ENCODE measurements around the gene CDC42. TPM values are rescaled to one million over a fixed set of nuclear protein-coding genes. Genes with fewer than 3 reads are reported as not detected.

Gene CDC42
- total and polyA plus RNA-seq, 10 of the 15 experiments (the other 5 are each of a cell fraction or from before 2014, with no cell fraction given): 184 to 479 (median 326) TPM

- DNase-seq (ENCODE audit: low read depth, low spot score) (no peak), ATAC-seq (no peak), FAIRE-seq (no peak)
- Histone ChIP-seq H3K36me3 (ENCODE audit: control insufficient read depth in 2 of 2, insufficient read depth in 2 of 2, low read length in 1 of 2) (peaks cover 11 to 22% of the 10 kb centered on the region in 2 experiments; a peak in 3 of 4 replicates), H3K9ac (ENCODE audit: control insufficient read depth, insufficient read depth, low read length) (no peak overlapping the region), H3K27ac (ENCODE audit: control insufficient read depth, insufficient read depth) (no peak overlapping the region), H3K4me1 (ENCODE audit: control insufficient read depth, insufficient read depth, low read length) (peaks cover 12% of the 10 kb centered on the region), H3K4me2 (ENCODE audit: control insufficient read depth, insufficient read depth) (no peak overlapping the region), H3K9me3 (replicated peaks; ENCODE audit: control insufficient read depth, insufficient read depth, low read length) (no peaks in the 10 kb centered on the region), H3K27me3 (replicated peaks in 1 of 2; ENCODE audit: control insufficient read depth in 2 of 2, insufficient read depth in 2 of 2, low read length in 1 of 2) (no peaks in the 10 kb centered on the region), H2AFZ (ENCODE audit: control insufficient read depth, low read depth, low read length) (no peak overlapping the region), H4K20me1 (ENCODE audit: control insufficient read depth, insufficient read depth) (no peaks in the 10 kb centered on the region; the same call in 1 of the 2 replicates), H3K4me3 (no peak overlapping the region), H3K79me2 (ENCODE audit: control insufficient read depth, insufficient read depth, low read length) (peaks cover 5% of the 10 kb centered on the region)
- intact Hi-C loops (cut with micrococcal nuclease; ENCODE audit: unreplicated experiment): no loop called here
- ChIA-PET SMC1A (ENCODE audit: uncharacterized antibody, unreplicated experiment) (interaction anchor here (1.3 to 1.7 kb wide), 2 partner anchors 10 to 84 kb away, joined by 4 to 5 read pairs; no protein-coding TSS in a partner anchor), RAD21 (ENCODE audit: unreplicated experiment) (no interaction called here), CTCF (interaction anchor here (1.3 to 1.6 kb wide), 2 partner anchors 9 to 10 kb away, joined by 3 to 4 read pairs; no protein-coding TSS in a partner anchor), POLR2A (interaction anchor here (0.5 kb wide), 2 partner anchors 8 to 36 kb away, joined by 5 to 7 read pairs; no protein-coding TSS in a partner anchor)
- WGBS (ENCODE audit: insufficient coverage, insufficient replicate concordance, low lambda C conversion rate, missing lambda C conversion rate): 84% methylated on average over 11 of the region's 11 CpGs
- no TSS peak for BruUV-seq (replicated peaks)
- in situ Hi-C loops (cut with MboI): no loop called here
- TF ChIP-seq ETV6 (conservative IDR thresholded peaks at IDR 0.05 in 1 of 2, IDR thresholded peaks at IDR 0.05 in 1 of 2; ENCODE audit: borderline replicate concordance in 1 of 2, low read depth in 1 of 2) (no peak), PAX8 (IDR thresholded peaks at IDR 0.05) (no peak), MTA3 (IDR thresholded peaks at IDR 0.05; ENCODE audit: borderline replicate concordance, low read length) (no peak), KLF5 (IDR thresholded peaks at IDR 0.05; ENCODE audit: partially characterized antibody) (no peak), IRF3 (IDR thresholded peaks at IDR 0.05) (no peak), KDM1A (IDR thresholded peaks at IDR 0.05; ENCODE audit: borderline replicate concordance) (no peak), NKRF (conservative IDR thresholded peaks at IDR 0.05) (no peak), PKNOX1 (IDR thresholded peaks at IDR 0.05) (no peak), RAD51 (IDR thresholded peaks at IDR 0.05) (no peak), USF2 (IDR thresholded peaks at IDR 0.05; ENCODE audit: borderline replicate concordance, low read depth, low read length) (no peak), NBN (IDR thresholded peaks at IDR 0.05) (no peak), IKZF1 (conservative IDR thresholded peaks at IDR 0.05) (no peak), MEF2B (IDR thresholded peaks at IDR 0.05; ENCODE audit: partially characterized antibody, poor library complexity, severe bottlenecking) (no peak), HSF1 (IDR thresholded peaks at IDR 0.05; ENCODE audit: low read depth, low read length) (no peak), ELK1 (IDR thresholded peaks at IDR 0.05; ENCODE audit: low read depth, low read length) (no peak)
Measured at GRCh38 chr1:22108339-22109105, 56.0 kb downstream of the CDC42 start.

Measured in GM12878 (cell line).